Suppressor macrophage (primary cell): ENCODE results near the gene SLC1A1.
A peak's percentile ranks its signal among the peaks of the same experiment; 100 is the strongest.
"Not testable (repeated sequence)": the region's sequence is repeated elsewhere in the genome, so short reads cannot be mapped to it uniquely, and the experiment has no call there.

ENCODE experiments used
- DNase-seq, 4 experiments: peaks; one replicate each; pipeline ENCODE4 v3.0.0-alpha.2; 2020 to 2022

SLC1A1 gene

GRCh38 chr9:4506490-4506889 lies 16.2 kb downstream of the SLC1A1 start:
- DNase-seq, result no peak

GRCh38 chr9:4507306-4508130 lies 17.2 kb downstream of the SLC1A1 start:
- no peak for DNase-seq

- DNase-seq, result no peak
Observed at GRCh38 chr9:4508246-4508906, 18.1 kb downstream of the SLC1A1 start.

GRCh38 chr9:4508907-4509589 lies 18.8 kb downstream of the SLC1A1 start:
- DNase-seq, result no peak

- DNase-seq, result no peak
Observed at GRCh38 chr9:4509590-4509984, 19.3 kb downstream of the SLC1A1 start.

GRCh38 chr9:4510546-4511322 lies 20.5 kb downstream of the SLC1A1 start:
- DNase-seq, result no peak

- no peak for DNase-seq
Observed at GRCh38 chr9:4514252-4515128, 24.2 kb downstream of the SLC1A1 start.

- peak in 1 of 4 experiments; percentile 3 for DNase-seq
Observed at GRCh38 chr9:4515958-4516375, 25.7 kb downstream of the SLC1A1 start.

GRCh38 chr9:4517274-4517673 lies 27.0 kb downstream of the SLC1A1 start:
- DNase-seq, result no peak

- no peak for DNase-seq
Observed at GRCh38 chr9:4519604-4520003, 29.3 kb downstream of the SLC1A1 start.

- no peak for DNase-seq
Observed at GRCh38 chr9:4520055-4520454, 29.8 kb downstream of the SLC1A1 start.

- DNase-seq, result no peak
Observed at GRCh38 chr9:4530375-4530774, 40.1 kb downstream of the SLC1A1 start.

GRCh38 chr9:4530831-4531230 lies 40.6 kb downstream of the SLC1A1 start:
- DNase-seq, result not testable (repeated sequence)

- not testable (repeated sequence) for DNase-seq
Observed at GRCh38 chr9:4531355-4531754, 41.1 kb downstream of the SLC1A1 start.

- not testable (repeated sequence) for DNase-seq
Observed at GRCh38 chr9:4533881-4534280, 43.6 kb downstream of the SLC1A1 start.

GRCh38 chr9:4536196-4536595 lies 45.9 kb downstream of the SLC1A1 start:
- not testable (repeated sequence) for DNase-seq

GRCh38 chr9:4537581-4537980 lies 47.3 kb downstream of the SLC1A1 start:
- DNase-seq, result no peak

GRCh38 chr9:4538107-4538506 lies 47.8 kb downstream of the SLC1A1 start:
- DNase-seq, result no peak

GRCh38 chr9:4538621-4539020 lies 48.4 kb downstream of the SLC1A1 start:
- no peak for DNase-seq

GRCh38 chr9:4540425-4540824 lies 50.2 kb downstream of the SLC1A1 start:
- no peak for DNase-seq

- DNase-seq, result no peak
Observed at GRCh38 chr9:4541281-4541680, 51.0 kb downstream of the SLC1A1 start.

- DNase-seq, result no peak
Observed at GRCh38 chr9:4541856-4542255, 51.6 kb downstream of the SLC1A1 start.
